HepG2 (cell line): Measurements from ENCODE around the gene FHL3.

Experiments
- CBFB ChIP-seq: sonication (generic); formaldehyde crosslinking; IDR thresholded peaks from 2 replicates; pipeline ENCODE4 v1.4.0; 2020; ENCODE audit warnings: missing genetic modification reagents
- CTCF ChIP-seq: sonication (generic); formaldehyde crosslinking; IDR thresholded peaks from 2 replicates; pipeline ENCODE4 v1.5.0; 2020; ENCODE audit warnings: mild to moderate bottlenecking, missing genetic modification reagents, moderate library complexity
- FOSL2 ChIP-seq: sonication (generic); formaldehyde crosslinking; IDR thresholded peaks from 2 replicates; pipeline ENCODE4 v1.4.0; 2020; ENCODE audit warnings: missing genetic modification reagents
- MAX ChIP-seq: IDR thresholded peaks from 2 replicates; pipeline ENCODE4 v1.6.1; 2012; ENCODE audit warnings: inconsistent platforms
- RELA ChIP-seq: sonication (generic); formaldehyde crosslinking; IDR thresholded peaks from 2 replicates; pipeline ENCODE4 v1.4.0; 2020; ENCODE audit warnings: missing genetic modification reagents
- TOE1 ChIP-seq: sonication (generic); formaldehyde crosslinking; IDR thresholded peaks from 2 replicates; pipeline ENCODE4 v1.4.0; 2020; ENCODE audit warnings: mild to moderate bottlenecking, missing genetic modification reagents
- ZNF574 ChIP-seq: sonication (generic); formaldehyde crosslinking; IDR thresholded peaks from 2 replicates; pipeline ENCODE4 v1.4.0; 2020; ENCODE audit warnings: missing genetic modification reagents
- ZNF691 ChIP-seq: sonication (generic); formaldehyde crosslinking; IDR thresholded peaks from 2 replicates; pipeline ENCODE4 v1.4.0; 2020; ENCODE audit warnings: missing genetic modification reagents, low read depth, mild to moderate bottlenecking, borderline replicate concordance

- TF ChIP-seq FOSL2 (CRISPR knock-in tag) (no peak), ZNF574 (CRISPR knock-in tag) (no peak), RELA (CRISPR knock-in tag) (no peak), CBFB (CRISPR knock-in tag) (no peak), CTCF (no peak), ZNF691 (CRISPR knock-in tag) (no peak), TOE1 (CRISPR knock-in tag) (no peak), MAX (no peak)
These were observed 23.9 kb upstream of the FHL3 start for GRCh38 chr1:38029081-38029681.
